NCI-H526 (cell line): ENCODE data around the gene ALDH3A1.

ENCODE experiments used
- DNase-seq, 2 experiments: peaks; one replicate each; lab custom pipeline; 2025; lab: John Stamatoyannopoulos, UW

The ALDH3A1 gene

GRCh38 chr17:19759568-19760549 is 11.8 kb upstream of the ALDH3A1 start:
- no peak for DNase-seq

- no peak for DNase-seq
Observed at GRCh38 chr17:19757536-19758180, 9.6 kb upstream of the ALDH3A1 start.

- no peak for DNase-seq
Observed at GRCh38 chr17:19756546-19756945, 8.4 kb upstream of the ALDH3A1 start.

- no peak for DNase-seq
Observed at GRCh38 chr17:19755821-19756510, 7.9 kb upstream of the ALDH3A1 start.

- no peak for DNase-seq
Observed at GRCh38 chr17:19755392-19755791, 7.3 kb upstream of the ALDH3A1 start.

GRCh38 chr17:19753661-19754463 is 5.8 kb upstream of the ALDH3A1 start:
- DNase-seq, result peak in 1 of 2 experiments; percentile 60

- peak in 1 of 2 experiments; percentile 12 for DNase-seq
Observed at GRCh38 chr17:19753051-19753509, 5.0 kb upstream of the ALDH3A1 start.

- no peak for DNase-seq
Observed at GRCh38 chr17:19752216-19753050, 4.3 kb upstream of the ALDH3A1 start.

GRCh38 chr17:19750835-19751234 is 2.7 kb upstream of the ALDH3A1 start:
- DNase-seq, result no peak

GRCh38 chr17:19750020-19750572 is 2.0 kb upstream of the ALDH3A1 start:
- DNase-seq, result no peak

GRCh38 chr17:19748807-19749193 is 702 bp upstream of the ALDH3A1 start:
- DNase-seq, result no peak

GRCh38 chr17:19747159-19747719 is 859 bp downstream of the ALDH3A1 start:
- no peak for DNase-seq

- no peak for DNase-seq
Observed at GRCh38 chr17:19746517-19746916, 1.6 kb downstream of the ALDH3A1 start.

GRCh38 chr17:19744922-19745757 is 3.0 kb downstream of the ALDH3A1 start:
- peak; percentile 58 to 88 for DNase-seq

GRCh38 chr17:19744492-19744891 is 3.6 kb downstream of the ALDH3A1 start:
- DNase-seq, result peak in 1 of 2 experiments; percentile 54

GRCh38 chr17:19743101-19744100 is 4.7 kb downstream of the ALDH3A1 start:
- DNase-seq, result no peak

GRCh38 chr17:19742495-19742894 is 5.6 kb downstream of the ALDH3A1 start:
- DNase-seq, result no peak
